GM21825 (cell line): ENCODE measurements around the gene MAP7D3.

Experiments used
- ATAC-seq: cut with Tn5 transposase; IDR thresholded peaks from one replicate; pipeline ENCODE4 v1.9.1; 2021; ENCODE audit warnings: mild to moderate bottlenecking, moderate library complexity; ENCODE audit not compliant: unreplicated experiment

Gene MAP7D3

GRCh38 chrX:136206916-136207315 lies 44.3 kb downstream of the MAP7D3 start:
- ATAC-seq, result no peak

GRCh38 chrX:136205882-136206380 lies 45.3 kb downstream of the MAP7D3 start:
- ATAC-seq, result no peak

DNA sequence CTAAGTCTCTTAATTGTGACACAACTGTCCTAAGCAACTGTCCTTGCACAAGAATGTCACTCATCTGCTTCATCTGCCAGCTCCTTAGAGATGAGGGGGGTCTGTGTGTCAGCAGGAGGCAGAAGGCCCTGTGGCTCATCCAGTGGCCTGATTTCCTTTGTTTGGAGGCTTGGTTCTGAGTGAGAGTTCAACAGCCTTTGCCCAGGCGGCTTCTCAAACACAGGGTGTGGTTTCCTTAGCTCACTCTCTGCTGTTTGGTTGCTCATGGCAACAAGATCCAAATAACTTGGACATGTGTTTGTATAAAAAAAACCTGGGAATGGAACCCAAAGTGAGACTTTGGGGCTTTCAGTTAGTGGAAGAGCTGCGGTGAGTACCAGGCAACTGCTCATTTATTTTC lies 46.6 kb downstream of the MAP7D3 start:
- no peak for ATAC-seq

- ATAC-seq, result no peak
Measured at GRCh38 chrX:136203951-136204350, 47.2 kb downstream of the MAP7D3 start.

DNA sequence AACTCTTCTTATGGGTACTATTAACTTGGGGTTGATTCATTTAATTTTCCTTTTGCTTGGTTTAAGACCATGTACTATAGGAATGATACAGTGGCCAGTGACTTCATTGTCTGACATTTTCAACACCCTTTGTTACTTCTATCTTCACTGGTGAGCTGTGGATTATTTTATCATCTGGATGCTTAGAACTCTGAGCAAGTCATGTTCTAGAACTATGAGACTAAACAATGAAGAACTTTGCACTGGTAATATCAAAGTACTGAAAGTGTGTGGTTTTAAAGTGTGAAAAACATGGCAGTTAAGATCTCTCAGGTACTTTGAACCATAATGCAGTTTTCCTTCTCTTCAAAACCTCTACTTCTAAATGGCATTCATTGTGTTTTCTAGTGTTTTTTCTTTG lies 47.8 kb downstream of the MAP7D3 start:
- no peak for ATAC-seq

DNA sequence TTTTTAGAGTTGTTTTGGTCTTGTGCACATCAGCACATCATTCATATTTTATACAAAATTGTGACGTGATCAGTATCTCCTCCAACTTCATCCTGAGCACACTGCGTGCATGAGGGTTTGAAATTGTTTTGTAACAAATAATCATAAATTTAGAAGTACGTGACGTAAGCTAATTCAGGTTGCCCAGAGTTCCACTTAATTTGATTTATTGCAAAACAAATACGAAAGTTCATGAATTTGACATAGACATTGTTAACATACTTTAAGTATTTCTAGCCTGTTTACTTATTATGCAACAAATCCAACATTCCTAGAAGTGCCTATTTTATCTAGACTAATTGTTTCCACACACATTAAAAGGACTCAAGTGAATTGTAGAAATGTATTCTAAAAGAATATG lies 48.3 kb downstream of the MAP7D3 start:
- ATAC-seq, result no peak

DNA sequence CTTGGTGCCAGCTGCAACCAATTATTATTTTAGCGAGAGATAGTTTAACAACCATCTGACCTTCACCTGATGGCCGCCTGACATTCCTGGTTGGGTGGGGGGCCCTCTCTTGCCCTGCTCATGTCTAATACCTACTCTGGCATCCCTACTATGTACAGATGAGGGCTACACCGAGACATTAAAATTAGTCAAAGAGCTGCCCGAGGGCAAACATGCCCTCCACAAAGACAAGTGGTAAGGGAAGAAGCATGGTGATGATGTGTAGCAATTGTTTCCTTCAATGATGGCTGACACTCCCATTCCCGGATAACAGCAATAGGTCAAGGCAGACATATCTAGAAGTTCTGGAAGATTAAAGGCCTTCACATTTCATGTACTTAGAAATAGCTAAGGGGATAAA lies 49.6 kb downstream of the MAP7D3 start:
- ATAC-seq, result no peak

DNA sequence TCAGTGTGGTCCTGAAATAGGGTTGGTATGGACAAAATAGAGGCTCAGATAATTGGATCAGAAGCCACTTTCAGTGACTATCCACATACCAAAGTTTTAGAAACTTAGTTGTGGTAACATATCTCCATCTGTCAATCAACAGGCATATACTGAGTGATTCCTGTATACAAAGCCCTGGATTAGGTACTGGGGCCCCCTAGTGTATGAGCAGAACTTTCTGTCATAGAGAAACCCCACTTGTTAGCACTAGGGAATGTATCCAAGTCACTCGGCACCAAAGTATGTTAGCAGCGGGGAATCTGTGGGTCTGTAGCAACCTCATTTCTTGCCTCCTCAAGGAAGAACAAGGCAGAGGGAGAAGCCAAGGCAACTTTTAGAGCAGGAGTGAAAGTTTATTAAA lies 50.7 kb downstream of the MAP7D3 start:
- ATAC-seq, result no peak

- ATAC-seq, result no peak
Measured at GRCh38 chrX:136199365-136199764, 51.8 kb downstream of the MAP7D3 start.

GRCh38 chrX:136198678-136199243 lies 52.4 kb downstream of the MAP7D3 start:
- ATAC-seq, result no peak

GRCh38 chrX:136198010-136198409 lies 53.2 kb downstream of the MAP7D3 start:
- ATAC-seq, result no peak

GRCh38 chrX:136196691-136197155 lies 54.5 kb downstream of the MAP7D3 start:
- no peak for ATAC-seq

- ATAC-seq, result no peak
Measured at GRCh38 chrX:136195247-136195646, 56.0 kb downstream of the MAP7D3 start.

GRCh38 chrX:136194536-136194935 lies 56.7 kb downstream of the MAP7D3 start:
- no peak for ATAC-seq

GRCh38 chrX:136193771-136194170 lies 57.4 kb downstream of the MAP7D3 start:
- ATAC-seq, result no peak

DNA sequence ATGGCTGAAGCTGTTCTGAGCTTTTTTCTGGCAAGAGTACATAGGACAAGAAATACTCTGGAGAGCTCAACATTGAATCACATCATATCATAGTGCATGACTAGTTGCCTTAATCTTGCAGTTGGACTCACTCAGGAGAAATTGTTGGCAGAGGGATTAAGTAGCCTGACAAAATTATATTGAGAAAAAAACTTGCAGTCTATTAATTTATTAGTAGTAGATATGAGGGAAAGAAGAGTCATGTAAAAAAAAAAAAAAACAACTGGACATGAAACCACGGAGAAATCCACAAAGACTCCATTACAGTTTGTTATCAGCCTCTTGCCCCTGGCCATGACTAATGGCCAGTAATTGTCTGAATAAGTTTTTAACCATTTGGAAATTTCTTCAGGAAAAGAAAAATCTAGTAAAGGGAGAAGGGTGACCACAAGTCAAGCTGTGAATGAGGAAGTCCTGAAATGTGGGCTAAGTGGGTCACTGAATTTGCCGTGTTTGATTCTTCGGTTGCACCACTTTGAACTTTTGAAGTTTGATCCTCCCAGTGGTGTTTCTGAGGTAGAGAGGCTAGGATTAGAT lies 58.3 kb downstream of the MAP7D3 start:
- ATAC-seq, result no peak

- no peak for ATAC-seq
Measured at GRCh38 chrX:136192135-136192534, 59.1 kb downstream of the MAP7D3 start.

- ATAC-seq, result no peak
Measured at GRCh38 chrX:136191171-136191570, 60.0 kb downstream of the MAP7D3 start.

- ATAC-seq, result no peak
Measured at GRCh38 chrX:136190038-136190713, 61.0 kb downstream of the MAP7D3 start.

GRCh38 chrX:136189222-136189621 lies 62.0 kb downstream of the MAP7D3 start:
- no peak for ATAC-seq

DNA sequence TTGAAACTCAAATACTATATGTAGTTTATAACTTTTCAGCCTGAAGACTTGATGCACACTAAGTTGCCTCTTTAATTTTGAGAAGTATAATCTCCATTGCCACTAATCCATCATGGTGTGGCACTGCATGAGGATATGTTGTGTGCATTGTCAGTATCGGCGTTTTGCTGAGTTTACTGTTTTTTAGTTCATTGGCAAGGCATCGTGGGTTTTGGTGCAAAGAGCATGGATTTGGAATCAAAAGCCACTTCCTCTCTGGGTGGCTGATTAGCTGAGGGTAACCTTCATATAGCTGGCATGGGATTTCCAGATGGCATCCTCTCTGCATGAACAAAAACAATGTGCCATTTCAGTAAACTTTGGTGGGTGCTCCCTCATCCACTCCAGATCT lies 65.2 kb downstream of the MAP7D3 start:
- no peak for ATAC-seq

GRCh38 chrX:136185401-136186022 lies 65.7 kb downstream of the MAP7D3 start:
- ATAC-seq, result no peak
